DMS79 (cell line): ENCODE measurements around the gene ISG20L2.

Source experiments
- DNase-seq: peaks from one replicate; lab custom pipeline; 2025; lab: John Stamatoyannopoulos, UW

Gene ISG20L2

GRCh38 chr1:156740741-156741480, 12.3 kb upstream of the ISG20L2 start, which contains the start of gene MRPL24:
MRPL24 (minus strand) TSS chr1:156741088; CDS start chr1:156738704, 2,384 bp downstream.
- peak; percentile 100 for DNase-seq

DNA sequence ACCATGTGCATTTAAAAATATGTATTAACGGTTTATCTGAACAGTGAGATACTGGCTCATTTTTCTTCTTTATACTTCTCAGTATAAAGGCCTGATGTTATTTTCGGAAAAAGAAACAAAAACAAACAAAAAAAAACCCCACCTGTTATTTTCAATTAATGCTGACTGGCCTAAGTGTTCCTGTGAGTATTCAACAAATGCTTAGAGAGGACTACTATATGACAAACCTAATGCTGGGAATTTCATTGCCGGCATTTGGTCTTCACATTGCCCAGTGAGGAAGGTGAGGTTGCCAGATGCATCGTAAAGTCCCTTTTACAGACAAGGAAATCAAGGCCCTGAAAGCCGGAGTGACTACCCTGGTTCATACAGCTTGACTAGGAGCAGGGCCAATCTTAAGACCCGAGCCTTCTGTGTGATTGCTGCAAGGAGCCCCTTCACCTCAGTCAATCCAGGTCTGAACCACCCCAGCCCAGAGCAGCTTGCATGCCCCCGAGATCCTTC, 11.7 kb upstream of the ISG20L2 start:
- no peak for DNase-seq

- DNase-seq, result no peak
Observed at GRCh38 chr1:156738916-156739315, 10.3 kb upstream of the ISG20L2 start.

DNA sequence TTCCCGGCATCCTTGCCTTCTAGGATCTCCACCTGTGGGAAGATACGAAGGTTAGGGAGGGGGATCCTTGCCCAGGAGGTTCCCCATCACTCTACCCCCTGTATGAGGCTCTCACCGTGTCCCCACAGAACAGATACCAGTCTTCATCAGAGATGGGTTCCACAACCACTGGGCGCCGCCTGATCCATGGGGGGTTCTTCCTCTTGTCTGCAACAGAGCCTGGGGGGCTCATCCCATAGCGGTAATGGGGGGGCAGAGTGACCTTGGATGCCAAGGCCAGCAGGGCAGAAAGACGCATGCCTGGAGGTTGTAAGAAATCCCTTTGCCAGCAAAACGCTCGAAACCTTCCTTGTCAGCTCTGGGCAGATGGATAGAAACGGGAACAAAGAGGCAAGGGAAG, 9.8 kb upstream of the ISG20L2 start:
- DNase-seq, result no peak

DNA sequence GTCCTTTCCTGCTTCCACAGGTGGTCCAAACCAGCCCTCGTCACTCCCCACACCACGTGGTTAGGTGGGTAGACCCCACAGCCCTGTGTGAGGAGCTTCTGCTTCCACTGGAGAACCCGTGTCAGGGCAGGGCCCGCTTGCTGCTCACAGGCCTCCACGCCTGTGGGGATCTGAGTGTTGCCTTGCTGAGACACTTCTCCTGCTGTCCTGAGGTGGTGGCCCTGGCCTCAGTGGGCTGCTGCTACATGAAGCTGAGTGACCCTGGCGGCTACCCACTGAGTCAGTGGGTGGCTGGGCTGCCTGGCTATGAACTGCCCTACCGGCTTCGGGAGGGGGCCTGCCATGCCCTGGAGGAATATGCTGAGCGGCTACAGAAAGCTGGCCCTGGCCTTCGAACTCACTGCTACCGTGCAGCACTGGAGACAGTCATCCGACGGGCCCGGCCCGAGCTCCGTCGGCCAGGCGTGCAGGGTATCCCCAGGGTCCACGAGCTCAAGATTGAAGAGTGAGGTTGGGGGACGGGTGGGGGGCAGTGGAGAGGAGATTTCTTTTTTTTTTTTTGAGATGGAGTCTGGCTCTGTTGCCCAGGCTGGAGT, 5.5 kb upstream of the ISG20L2 start:
- DNase-seq, result no peak

DNA sequence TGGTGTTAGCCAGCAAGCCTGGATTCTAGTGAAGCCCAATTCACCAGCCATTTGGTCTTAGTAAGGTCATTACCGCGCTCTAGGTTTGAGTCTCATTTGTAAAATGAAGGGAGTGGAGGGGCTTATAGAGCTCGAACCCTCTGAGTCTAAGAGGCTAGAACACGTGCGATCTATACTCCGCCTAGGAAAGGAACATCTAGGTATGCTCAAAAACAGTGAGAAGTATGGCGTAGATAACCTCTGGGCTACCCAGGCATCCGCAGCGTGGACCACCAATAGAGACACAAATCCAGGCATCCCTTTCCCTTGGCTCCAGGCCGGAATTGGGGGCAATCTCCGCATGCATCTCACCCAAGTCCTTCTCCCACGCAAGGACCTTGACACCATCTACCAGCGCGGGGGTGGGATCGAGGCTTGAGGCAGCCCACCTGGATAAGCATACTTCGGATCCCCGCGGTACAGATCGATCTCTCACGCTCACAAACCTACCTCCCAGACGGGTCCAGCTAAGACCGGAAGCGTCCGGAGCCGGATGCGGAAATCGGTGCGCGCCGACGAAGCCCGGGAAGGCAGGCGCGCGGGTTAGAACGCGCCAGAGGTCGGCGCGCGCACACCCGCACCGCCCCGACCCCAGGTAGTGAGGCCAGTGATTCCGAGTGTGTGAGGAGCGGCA, 504 bp downstream of the ISG20L2 start, which contains the start of gene METTL25B:
TSS of gene METTL25B (plus strand) at position 544 of the 673 bp plus-strand sequence. CDS start 636 bp downstream, outside the sequence.
- peak; percentile 71 for DNase-seq

GRCh38 chr1:156727492-156727891, 1.1 kb downstream of the ISG20L2 start:
- no peak for DNase-seq

- DNase-seq, result no peak
Observed at GRCh38 chr1:156726549-156727226, 1.9 kb downstream of the ISG20L2 start.

GRCh38 chr1:156725683-156726280, 2.8 kb downstream of the ISG20L2 start:
- peak; percentile 59 for DNase-seq

DNA sequence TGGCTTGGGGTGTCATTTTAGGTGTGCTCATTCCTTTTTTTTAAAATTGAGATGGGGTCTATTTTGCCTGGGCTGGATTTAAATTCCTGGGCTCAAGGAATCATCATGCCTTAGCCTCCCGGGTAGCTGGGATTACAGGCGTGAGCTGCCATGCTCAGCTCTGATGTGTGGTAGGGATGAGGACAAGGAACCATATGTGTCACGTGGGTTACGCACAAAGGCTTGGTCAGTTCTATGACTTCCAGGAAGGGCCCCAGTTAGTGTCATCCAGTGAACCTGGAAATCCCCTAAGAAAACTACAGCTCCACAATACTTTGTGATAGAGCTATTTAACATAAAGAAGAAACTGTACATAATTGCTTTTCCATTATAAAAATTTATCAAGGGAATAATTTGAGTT, 7.0 kb downstream of the ISG20L2 start:
- no peak for DNase-seq

DNA sequence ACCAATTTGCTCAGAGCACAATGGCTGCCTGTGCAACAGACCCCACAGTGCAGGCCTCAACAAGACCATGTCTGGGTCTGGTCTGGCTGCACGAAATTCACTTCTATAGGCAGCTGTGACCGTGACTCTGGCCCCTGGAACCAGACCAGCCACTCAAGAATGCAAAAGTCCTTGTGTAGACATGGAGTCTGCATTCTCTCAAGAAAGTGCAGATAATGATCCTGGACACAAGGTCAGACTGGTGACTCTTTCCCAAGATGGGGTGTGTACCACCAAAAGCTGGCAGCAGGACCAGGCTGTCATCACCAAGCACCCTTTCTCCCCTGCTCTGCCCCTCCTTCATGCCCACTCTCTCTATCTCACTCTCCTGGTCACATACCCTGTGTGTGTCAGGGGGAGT, 7.4 kb downstream of the ISG20L2 start:
- no peak for DNase-seq

DNA sequence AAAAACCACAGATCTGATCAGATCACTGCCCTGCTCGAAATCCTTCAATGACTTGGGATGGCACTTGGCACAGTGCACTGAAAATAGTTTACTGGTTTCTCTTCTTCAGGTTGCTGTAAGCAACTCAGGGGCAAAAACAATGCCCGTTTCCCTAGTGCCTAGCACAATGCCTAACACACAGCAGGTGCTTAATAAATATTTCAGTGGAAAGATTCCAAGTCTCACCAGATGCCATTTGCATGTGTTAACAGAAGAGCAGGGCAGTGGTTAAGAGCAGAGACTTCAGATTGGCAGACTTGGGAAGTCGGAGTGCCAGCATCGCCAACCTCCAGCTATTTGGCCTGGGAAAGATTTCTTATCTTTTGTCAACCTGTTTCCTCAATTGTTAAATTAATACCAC, 11.2 kb downstream of the ISG20L2 start:
- DNase-seq, result no peak

- no peak for DNase-seq
Observed at GRCh38 chr1:156714830-156715229, 13.7 kb downstream of the ISG20L2 start.

- DNase-seq, result no peak
Observed at GRCh38 chr1:156712626-156713025, 15.9 kb downstream of the ISG20L2 start.

- DNase-seq, result no peak
Observed at GRCh38 chr1:156711011-156711817, 17.4 kb downstream of the ISG20L2 start.

GRCh38 chr1:156709757-156710489, 18.6 kb downstream of the ISG20L2 start:
- DNase-seq, result no peak

DNA sequence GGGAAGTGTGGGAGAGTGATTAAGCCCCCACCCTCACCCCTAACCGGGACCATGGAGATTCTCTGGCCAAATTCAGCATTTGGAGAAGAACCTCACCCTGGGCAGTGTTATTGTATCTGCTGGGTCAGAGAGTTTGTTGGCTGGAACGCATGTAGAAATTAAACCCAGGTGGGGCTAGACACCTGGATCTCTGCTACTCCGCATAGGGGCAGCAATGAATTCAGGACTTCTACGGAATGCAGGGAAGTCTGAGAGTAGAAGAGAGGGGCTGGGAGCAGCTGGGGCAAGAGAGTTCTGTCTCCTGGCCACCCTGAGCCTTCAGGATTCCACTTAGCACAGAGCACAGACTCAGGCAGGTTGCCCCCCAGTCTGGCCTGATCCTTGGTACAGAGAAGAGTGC, 19.5 kb downstream of the ISG20L2 start:
- DNase-seq, result no peak

DNA sequence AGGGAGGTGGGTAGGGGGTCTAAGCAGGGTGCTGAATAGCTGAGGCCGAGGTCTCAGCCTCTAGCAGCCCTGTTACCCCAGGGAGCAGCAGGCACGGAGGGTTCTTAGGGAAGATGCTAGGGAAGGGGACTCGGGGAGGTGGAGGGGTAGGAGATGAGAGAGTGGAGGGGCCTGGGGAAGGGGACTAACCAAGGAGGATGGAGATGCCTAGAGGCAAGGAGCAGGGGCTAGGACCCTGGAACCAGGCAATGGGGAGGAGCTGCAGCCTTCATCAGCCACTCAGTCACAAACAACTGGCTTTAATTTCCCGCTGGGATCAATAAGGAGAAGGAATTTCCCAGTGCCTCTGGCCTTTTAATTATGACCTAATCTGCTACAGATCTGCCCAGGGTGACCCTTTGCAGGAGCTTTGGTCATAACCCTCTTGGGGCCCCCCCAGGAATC, 20.3 kb downstream of the ISG20L2 start:
- DNase-seq, result no peak

- DNase-seq, result no peak
Observed at GRCh38 chr1:156707417-156708217, 20.9 kb downstream of the ISG20L2 start.
